AG04450 (cell line): ENCODE results near the gene SLC10A3. TPM values are rescaled to one million over a fixed set of nuclear protein-coding genes. Genes with fewer than 3 reads are reported as not detected.

Experiments
- CTCF ChIA-PET: fragments of 300-600, 350-600 bp; formaldehyde crosslinking; extraction: SDS; loops from one replicate; lab custom pipeline; 2022; ENCODE audit warnings: antibody characterized with exemption, inconsistent platforms; lab: Charles Lee
- POLR2A ChIA-PET: fragments of 350-600 bp; formaldehyde crosslinking; extraction: SDS; loops from one replicate; lab custom pipeline; 2021; ENCODE audit warnings: antibody characterized with exemption, inconsistent platforms; lab: Yijun Ruan, JAX
- DNase-seq: peaks from one replicate; pipeline ENCODE4 v3.0.0-alpha.2; 2011; ENCODE audit warnings: low read depth, low spot score
- H3K27ac ChIP-seq: one replicate; pipeline ENCODE4 v1.5.1; 2012; ENCODE audit warnings: low read depth, low read length, control low read depth
- H3K27me3 ChIP-seq: one replicate; pipeline ENCODE4 v1.6.0; 2012; ENCODE audit warnings: low read length; ENCODE audit not compliant: control insufficient read depth, insufficient read depth
- H3K4me3 ChIP-seq: 2 replicates; pipeline ENCODE4 v1.5.1; 2011; ENCODE audit warnings: mild to moderate bottlenecking, low read depth, low read length, control low read depth
- H3K9me3 ChIP-seq: 2 replicates; pipeline ENCODE4 v1.5.1; 2012; ENCODE audit warnings: low read length; ENCODE audit not compliant: control insufficient read depth, insufficient read depth
- polyA plus RNA-seq: library from polyadenylated mRNA; depleted of rRNA; stranded (reverse); fragments of >200 nt; gene quantifications from 2 replicates; pipeline ENCODE4 v1.2.3, GENCODE V29; 2011
- TF ChIP-seq, protein P1 (sequence below): IDR thresholded peaks from 2 replicates; pipeline ENCODE4 v1.5.1; 2011; ENCODE audit warnings: low read depth, low read length, control low read depth, inconsistent platforms

SLC10A3 gene
- polyA plus RNA-seq, 1 experiment: 10.1 TPM

DNA sequence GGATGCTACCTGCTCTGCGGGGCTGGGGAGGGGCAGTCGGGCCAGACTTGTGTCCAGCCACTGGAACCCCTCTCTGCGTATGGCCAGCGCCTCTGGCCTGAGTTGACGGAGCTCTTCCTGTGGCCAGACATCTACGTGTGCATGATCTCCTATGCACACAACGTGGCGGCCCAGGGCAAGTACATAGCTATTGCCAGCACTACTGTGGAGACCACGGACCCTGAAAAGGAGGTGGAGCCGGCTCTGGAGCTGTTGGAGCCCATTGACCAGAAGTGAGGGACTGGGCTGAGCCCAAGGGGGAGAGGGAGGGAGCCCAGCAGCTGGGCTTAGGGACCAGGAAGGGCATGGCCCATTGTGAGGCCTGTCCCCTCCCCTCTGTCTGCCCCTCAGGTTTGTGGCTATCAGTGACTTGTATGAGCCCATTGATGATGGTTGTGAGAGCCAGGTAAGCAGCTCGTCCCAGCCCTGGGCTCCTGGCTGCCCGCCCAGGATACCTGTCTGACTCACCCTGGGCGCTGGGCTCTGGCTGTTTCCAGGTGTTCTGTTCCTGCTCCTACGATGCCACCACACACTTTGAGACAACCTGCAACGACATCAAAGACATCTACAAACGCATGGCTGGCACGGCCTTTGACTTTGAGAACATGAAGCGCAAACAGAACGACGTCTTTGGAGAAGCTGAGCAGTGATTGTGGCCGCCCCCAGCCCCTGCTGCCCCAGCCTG lies 48.3 kb downstream of the SLC10A3 start:
- ChIA-PET CTCF (no interaction called here), POLR2A (no interaction called here)
- DNase-seq: no peak
- Histone ChIP-seq H3K4me3 (no peak overlapping the region), H3K27me3 (no peaks in the 10 kb centered on the region), H3K9me3 (no peaks in the 10 kb centered on the region), H3K27ac (no peak overlapping the region)
- TF ChIP-seq, protein P1, sequence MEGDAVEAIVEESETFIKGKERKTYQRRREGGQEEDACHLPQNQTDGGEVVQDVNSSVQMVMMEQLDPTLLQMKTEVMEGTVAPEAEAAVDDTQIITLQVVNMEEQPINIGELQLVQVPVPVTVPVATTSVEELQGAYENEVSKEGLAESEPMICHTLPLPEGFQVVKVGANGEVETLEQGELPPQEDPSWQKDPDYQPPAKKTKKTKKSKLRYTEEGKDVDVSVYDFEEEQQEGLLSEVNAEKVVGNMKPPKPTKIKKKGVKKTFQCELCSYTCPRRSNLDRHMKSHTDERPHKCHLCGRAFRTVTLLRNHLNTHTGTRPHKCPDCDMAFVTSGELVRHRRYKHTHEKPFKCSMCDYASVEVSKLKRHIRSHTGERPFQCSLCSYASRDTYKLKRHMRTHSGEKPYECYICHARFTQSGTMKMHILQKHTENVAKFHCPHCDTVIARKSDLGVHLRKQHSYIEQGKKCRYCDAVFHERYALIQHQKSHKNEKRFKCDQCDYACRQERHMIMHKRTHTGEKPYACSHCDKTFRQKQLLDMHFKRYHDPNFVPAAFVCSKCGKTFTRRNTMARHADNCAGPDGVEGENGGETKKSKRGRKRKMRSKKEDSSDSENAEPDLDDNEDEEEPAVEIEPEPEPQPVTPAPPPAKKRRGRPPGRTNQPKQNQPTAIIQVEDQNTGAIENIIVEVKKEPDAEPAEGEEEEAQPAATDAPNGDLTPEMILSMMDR: no peak

DNA sequence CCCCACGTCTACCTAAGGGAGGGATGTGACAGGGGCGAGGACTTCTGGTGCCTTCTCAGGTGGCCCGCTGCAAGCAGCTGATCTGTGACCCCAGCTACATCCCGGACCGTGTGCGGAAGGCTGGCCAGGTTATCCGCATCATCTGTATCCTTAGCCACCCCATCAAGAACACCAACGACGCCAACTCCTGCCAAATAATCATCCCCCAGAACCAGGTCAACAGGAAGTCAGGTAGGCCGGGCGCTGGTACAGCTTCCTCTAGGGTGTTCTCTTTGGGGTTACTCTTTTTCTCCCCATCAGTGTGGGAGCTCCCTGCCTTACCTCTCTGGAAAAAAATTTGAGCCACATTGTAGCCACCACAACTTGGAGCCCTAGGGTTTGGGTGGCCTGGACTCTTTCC lies 48.9 kb downstream of the SLC10A3 start:
- ChIA-PET CTCF (no interaction called here), POLR2A (no interaction called here)
- TF ChIP-seq, protein P1: no peak

DNA sequence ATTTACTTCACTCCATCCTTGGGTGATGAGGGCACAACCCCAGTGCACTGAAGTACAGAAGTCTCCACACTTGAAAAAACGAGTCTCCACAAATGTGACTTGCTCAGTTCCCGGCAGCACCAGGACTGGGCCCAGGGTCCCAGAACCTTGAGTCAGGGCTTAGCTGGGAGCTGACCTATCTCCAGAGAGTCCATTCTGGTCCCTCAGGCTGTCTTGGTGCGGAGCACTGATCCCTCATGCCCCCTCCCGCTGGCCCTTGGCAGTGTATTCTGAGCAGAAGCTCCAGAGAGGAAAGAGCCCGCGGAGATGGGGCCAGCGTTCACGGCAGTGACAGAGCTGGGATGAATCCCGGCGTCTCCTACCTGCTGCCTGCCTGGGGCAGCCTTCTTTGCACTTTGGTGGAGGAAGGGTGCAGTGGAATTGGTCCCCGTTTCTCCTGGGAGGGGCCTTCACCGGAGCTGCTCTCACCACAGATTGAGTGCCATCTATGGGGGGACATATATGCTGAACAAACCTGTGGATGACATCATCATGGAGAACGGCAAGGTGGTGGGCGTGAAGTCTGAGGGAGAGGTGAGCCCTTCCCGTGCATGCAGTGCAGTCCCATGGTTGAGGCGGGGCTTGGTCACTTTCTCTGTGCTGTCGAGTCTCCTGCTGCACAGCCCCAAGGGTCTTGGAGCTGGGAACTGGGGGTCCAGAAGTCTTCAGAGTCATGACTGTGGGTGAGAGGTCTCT lies 49.6 kb downstream of the SLC10A3 start:
- no peak for DNase-seq
- H3K27me3 ChIP-seq: no peaks in the 10 kb centered on the region
- no peaks in the 10 kb centered on the region for H3K9me3 ChIP-seq
- no peak overlapping the region for H3K4me3 ChIP-seq
- TF ChIP-seq, protein P1: no peak
- no peak overlapping the region for H3K27ac ChIP-seq
- POLR2A ChIA-PET: no interaction called here
- CTCF ChIA-PET: no interaction called here

More for the DNA sequence above, 48.9 kb downstream of the SLC10A3 start:
- no peak for DNase-seq
- no peaks in the 10 kb centered on the region for H3K9me3 ChIP-seq
- no peaks in the 10 kb centered on the region for H3K27me3 ChIP-seq
- no peak overlapping the region for H3K4me3 ChIP-seq
- H3K27ac ChIP-seq: no peak overlapping the region

DNA sequence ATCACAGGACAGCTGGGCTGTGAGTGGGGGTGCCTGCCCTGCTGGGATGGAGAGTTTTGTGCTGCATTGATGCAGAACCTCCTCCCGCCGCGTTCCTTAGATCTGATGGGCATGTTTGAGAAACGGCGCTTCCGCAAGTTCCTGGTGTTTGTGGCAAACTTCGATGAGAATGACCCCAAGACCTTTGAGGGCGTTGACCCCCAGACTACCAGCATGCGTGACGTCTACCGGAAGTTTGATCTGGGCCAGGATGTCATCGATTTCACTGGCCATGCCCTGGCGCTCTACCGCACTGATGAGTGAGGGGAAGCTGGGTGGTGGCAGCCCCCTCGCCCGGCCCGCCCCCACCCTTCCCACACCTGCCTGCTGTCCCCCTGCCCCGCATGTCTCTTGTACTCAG lies 50.6 kb downstream of the SLC10A3 start:
- Histone ChIP-seq H3K27ac (no peak overlapping the region), H3K4me3 (no peak overlapping the region), H3K9me3 (no peaks in the 10 kb centered on the region), H3K27me3 (no peaks in the 10 kb centered on the region)
- CTCF ChIA-PET: no interaction called here
- POLR2A ChIA-PET: no interaction called here
- no peak for DNase-seq
- TF ChIP-seq, protein P1: no peak
